HEK293T (cell line): ENCODE measurements around the gene HNRNPUL2.

Experiments
- BHLHE40 ChIP-seq: fragments of 450-650 bp; IDR thresholded peaks from 2 replicates; pipeline ENCODE4 v1.6.1; 2016; ENCODE audit warnings: mild to moderate bottlenecking, moderate library complexity, borderline replicate concordance
- FOXA1 ChIP-seq: fragments of 450-650 bp; IDR thresholded peaks from 2 replicates; pipeline ENCODE4 v1.6.1; 2016; ENCODE audit warnings: mild to moderate bottlenecking
- FOXM1 ChIP-seq: fragments of 450-650 bp; IDR thresholded peaks from 2 replicates; pipeline ENCODE4 v1.6.1; 2017; ENCODE audit warnings: mild to moderate bottlenecking, borderline replicate concordance
- NFRKB ChIP-seq: fragments of 450-650 bp; IDR thresholded peaks from 2 replicates; pipeline ENCODE4 v1.6.1; 2016; ENCODE audit warnings: mild to moderate bottlenecking, moderate library complexity

GRCh38 chr11:62716816-62717215 lies 10.4 kb downstream of the HNRNPUL2 start:
- no peak for TF ChIP-seq BHLHE40
- no peak for TF ChIP-seq FOXM1
- no peak for TF ChIP-seq FOXA1
- no peak for TF ChIP-seq NFRKB
